HEK293 (cell line): ENCODE data around the gene RASA2.

Experiments used
- CTCF ChIA-PET: fragments of 350-600 bp; formaldehyde crosslinking; extraction: SDS; loops from one replicate; lab custom pipeline; 2021; ENCODE audit warnings: antibody characterized with exemption; lab: Yijun Ruan, JAX
- POLR2A ChIA-PET: fragments of 300-600 bp; formaldehyde crosslinking; extraction: SDS; loops from one replicate; lab custom pipeline; 2020; ENCODE audit warnings: antibody characterized with exemption, inconsistent platforms; lab: Yijun Ruan, JAX
- H3K27ac ChIP-seq: fragments of 200-500 bp; sonication (Bioruptor generic); 2 replicates; pipeline ENCODE4 v1.5.1; 2014; ENCODE audit warnings: low read depth, low read length, control low read depth, inconsistent platforms; ENCODE audit errors: extremely low read depth
- H3K36me3 ChIP-seq, 2 experiments: fragments of 200-500 bp in 1 of 2; sonication (Bioruptor generic) in 1 of 2; 1 replicate in 1 of 2; 2 replicates in 1 of 2; pipeline ENCODE4 v1.5.1; 2014 to 2017; ENCODE audit warnings: inconsistent platforms in 2 of 2, low read length in 2 of 2; ENCODE audit not compliant: control insufficient read depth in 2 of 2, insufficient read depth in 1 of 2
- H3K4me1 ChIP-seq: fragments of 200-500 bp; sonication (Bioruptor generic); 2 replicates; pipeline ENCODE4 v1.5.1; 2014; ENCODE audit warnings: mild to moderate bottlenecking, low read length, inconsistent platforms; ENCODE audit not compliant: control insufficient read depth, insufficient read depth
- H3K4me3 ChIP-seq: 2 replicates; pipeline ENCODE4 v1.5.1; 2011; ENCODE audit warnings: low read depth, mild to moderate bottlenecking, control low read depth, low read length, moderate library complexity
- H3K9me3 ChIP-seq: fragments of 200-500 bp; sonication (Bioruptor generic); 2 replicates; pipeline ENCODE4 v1.5.1; 2014; ENCODE audit warnings: low read depth, low read length, inconsistent platforms; ENCODE audit not compliant: control insufficient read depth, insufficient read depth
- EGR2 ChIP-seq: fragments of 450-650 bp; formaldehyde crosslinking; IDR thresholded peaks from 2 replicates; pipeline ENCODE4 v1.5.1; 2016; ENCODE audit warnings: low read depth, missing biosample characterization, missing genetic modification characterization
- GLI2 ChIP-seq: fragments of 450-650 bp; formaldehyde crosslinking; IDR thresholded peaks from 2 replicates; pipeline ENCODE4; 2017; ENCODE audit warnings: missing biosample characterization, missing genetic modification characterization, low read depth, borderline replicate concordance
- GLIS2 ChIP-seq: fragments of 450-650 bp; formaldehyde crosslinking; IDR thresholded peaks from 2 replicates; pipeline ENCODE4 v1.5.1; 2016; ENCODE audit warnings: missing biosample characterization, missing genetic modification characterization
- OSR2 ChIP-seq: fragments of 450-650 bp; formaldehyde crosslinking; IDR thresholded peaks from 2 replicates; pipeline ENCODE4 v1.5.1; 2016; ENCODE audit warnings: missing biosample characterization, missing genetic modification characterization
- ZBTB10 ChIP-seq: fragments of 450-650 bp; formaldehyde crosslinking; IDR thresholded peaks from 2 replicates; pipeline ENCODE4 v1.5.1; 2016; ENCODE audit warnings: missing biosample characterization, missing genetic modification characterization
- ZNF16 ChIP-seq: fragments of 450-650 bp; formaldehyde crosslinking; IDR thresholded peaks from 2 replicates; pipeline ENCODE4 v1.5.1; 2016; ENCODE audit warnings: low read depth, missing biosample characterization, missing genetic modification characterization
- ZNF175 ChIP-seq: fragments of 450-650 bp; formaldehyde crosslinking; IDR thresholded peaks from 2 replicates; pipeline ENCODE4 v1.5.1; 2016; ENCODE audit warnings: missing biosample characterization, missing genetic modification characterization
- ZNF19 ChIP-seq: fragments of 450-650 bp; formaldehyde crosslinking; IDR thresholded peaks from 2 replicates; pipeline ENCODE4; 2016; ENCODE audit warnings: missing biosample characterization, missing genetic modification characterization, low read depth
- ZNF221 ChIP-seq: fragments of 450-650 bp; formaldehyde crosslinking; IDR thresholded peaks from 2 replicates; pipeline ENCODE4 v1.5.1; 2017; ENCODE audit warnings: missing biosample characterization, missing genetic modification characterization, borderline replicate concordance
- ZNF341 ChIP-seq: fragments of 450-650 bp; formaldehyde crosslinking; IDR thresholded peaks from 2 replicates; pipeline ENCODE4; 2016; ENCODE audit warnings: low read depth, missing biosample characterization, missing genetic modification characterization
- ZNF394 ChIP-seq: fragments of 450-650 bp; formaldehyde crosslinking; IDR thresholded peaks from 2 replicates; pipeline ENCODE4 v1.5.1; 2016; ENCODE audit warnings: missing biosample characterization, missing genetic modification characterization, mild to moderate bottlenecking, moderate library complexity, borderline replicate concordance
- ZNF404 ChIP-seq: fragments of 450-650 bp; formaldehyde crosslinking; IDR thresholded peaks from 2 replicates; pipeline ENCODE4 v1.5.1; 2017; ENCODE audit warnings: missing biosample characterization, missing genetic modification characterization
- ZNF518A ChIP-seq: fragments of 450-650 bp; formaldehyde crosslinking; conservative IDR thresholded peaks from 2 replicates; pipeline ENCODE4 v1.5.1; 2016; ENCODE audit warnings: low read depth, missing biosample characterization, missing genetic modification characterization
- ZNF558 ChIP-seq: fragments of 450-650 bp; formaldehyde crosslinking; IDR thresholded peaks from 2 replicates; pipeline ENCODE4 v1.5.1; 2016; ENCODE audit warnings: missing biosample characterization, missing genetic modification characterization
- ZNF571 ChIP-seq: fragments of 450-650 bp; formaldehyde crosslinking; IDR thresholded peaks from 2 replicates; pipeline ENCODE4 v1.5.0; 2017; ENCODE audit warnings: missing biosample characterization, missing genetic modification characterization
- ZNF624 ChIP-seq: fragments of 450-650 bp; formaldehyde crosslinking; IDR thresholded peaks from 2 replicates; pipeline ENCODE4 v1.5.1; 2017; ENCODE audit warnings: missing biosample characterization, missing genetic modification characterization
- ZNF629 ChIP-seq: fragments of 450-650 bp; formaldehyde crosslinking; IDR thresholded peaks from 2 replicates; pipeline ENCODE4 v1.5.1; 2017; ENCODE audit warnings: missing biosample characterization, missing genetic modification characterization
- ZNF664 ChIP-seq: fragments of 450-650 bp; formaldehyde crosslinking; IDR thresholded peaks from 2 replicates; pipeline ENCODE4 v1.5.1; 2016; ENCODE audit warnings: missing biosample characterization, missing genetic modification characterization
- TF ChIP-seq, protein P1 (sequence below): fragments of 450-650 bp; formaldehyde crosslinking; IDR thresholded peaks from 2 replicates; pipeline ENCODE4 v1.5.0; 2017; ENCODE audit warnings: missing biosample characterization, missing genetic modification characterization, borderline replicate concordance
- TF ChIP-seq, protein P2 (sequence below): fragments of 450-650 bp; formaldehyde crosslinking; IDR thresholded peaks from 2 replicates; pipeline ENCODE4 v1.5.1; 2016; ENCODE audit warnings: missing biosample characterization, missing genetic modification characterization
- TF ChIP-seq, protein P3 (sequence below): fragments of 450-650 bp; formaldehyde crosslinking; IDR thresholded peaks from 2 replicates; pipeline ENCODE4 v1.5.1; 2016; ENCODE audit warnings: missing biosample characterization, missing genetic modification characterization, low read depth
- TF ChIP-seq, protein P4 (sequence below): fragments of 450-650 bp; formaldehyde crosslinking; IDR thresholded peaks from 2 replicates; pipeline ENCODE4 v1.5.1; 2016; ENCODE audit warnings: missing biosample characterization, missing genetic modification characterization

Gene RASA2

DNA sequence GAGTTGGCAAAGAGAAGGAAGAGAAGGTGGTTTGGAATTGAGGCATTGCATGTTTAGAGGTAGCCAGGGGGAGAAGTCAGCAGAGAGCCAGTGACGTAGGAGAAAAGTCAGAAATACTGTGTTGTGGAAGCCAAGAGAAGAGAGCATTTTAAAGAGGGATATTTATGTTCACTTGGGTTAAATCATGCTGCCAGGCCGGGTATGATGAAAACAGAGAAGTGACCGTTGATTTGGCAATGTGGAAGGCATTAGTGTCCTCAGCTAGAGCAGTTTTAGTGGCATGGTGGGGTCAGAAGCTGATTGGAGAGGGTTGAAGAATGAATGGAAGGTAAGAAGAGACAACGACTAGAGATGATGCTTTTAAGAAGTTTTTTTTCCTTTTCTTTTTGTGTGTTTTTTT, 24.5 kb downstream of the RASA2 start (continued):
- TF ChIP-seq ZBTB10 (tag by site-specific recombination) (no peak), ZNF175 (tag by site-specific recombination) (no peak), EGR2 (no peak), ZNF571 (tag by site-specific recombination) (no peak), GLIS2 (tag by site-specific recombination) (no peak), OSR2 (tag by site-specific recombination) (no peak), ZNF558 (tag by site-specific recombination) (no peak), ZNF624 (tag by site-specific recombination) (no peak), ZNF664 (tag by site-specific recombination) (no peak), ZNF629 (tag by site-specific recombination) (no peak)
- TF ChIP-seq, protein P1, sequence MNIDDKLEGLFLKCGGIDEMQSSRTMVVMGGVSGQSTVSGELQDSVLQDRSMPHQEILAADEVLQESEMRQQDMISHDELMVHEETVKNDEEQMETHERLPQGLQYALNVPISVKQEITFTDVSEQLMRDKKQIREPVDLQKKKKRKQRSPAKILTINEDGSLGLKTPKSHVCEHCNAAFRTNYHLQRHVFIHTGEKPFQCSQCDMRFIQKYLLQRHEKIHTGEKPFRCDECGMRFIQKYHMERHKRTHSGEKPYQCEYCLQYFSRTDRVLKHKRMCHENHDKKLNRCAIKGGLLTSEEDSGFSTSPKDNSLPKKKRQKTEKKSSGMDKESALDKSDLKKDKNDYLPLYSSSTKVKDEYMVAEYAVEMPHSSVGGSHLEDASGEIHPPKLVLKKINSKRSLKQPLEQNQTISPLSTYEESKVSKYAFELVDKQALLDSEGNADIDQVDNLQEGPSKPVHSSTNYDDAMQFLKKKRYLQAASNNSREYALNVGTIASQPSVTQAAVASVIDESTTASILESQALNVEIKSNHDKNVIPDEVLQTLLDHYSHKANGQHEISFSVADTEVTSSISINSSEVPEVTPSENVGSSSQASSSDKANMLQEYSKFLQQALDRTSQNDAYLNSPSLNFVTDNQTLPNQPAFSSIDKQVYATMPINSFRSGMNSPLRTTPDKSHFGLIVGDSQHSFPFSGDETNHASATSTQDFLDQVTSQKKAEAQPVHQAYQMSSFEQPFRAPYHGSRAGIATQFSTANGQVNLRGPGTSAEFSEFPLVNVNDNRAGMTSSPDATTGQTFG (tag by site-specific recombination): no peak

DNA sequence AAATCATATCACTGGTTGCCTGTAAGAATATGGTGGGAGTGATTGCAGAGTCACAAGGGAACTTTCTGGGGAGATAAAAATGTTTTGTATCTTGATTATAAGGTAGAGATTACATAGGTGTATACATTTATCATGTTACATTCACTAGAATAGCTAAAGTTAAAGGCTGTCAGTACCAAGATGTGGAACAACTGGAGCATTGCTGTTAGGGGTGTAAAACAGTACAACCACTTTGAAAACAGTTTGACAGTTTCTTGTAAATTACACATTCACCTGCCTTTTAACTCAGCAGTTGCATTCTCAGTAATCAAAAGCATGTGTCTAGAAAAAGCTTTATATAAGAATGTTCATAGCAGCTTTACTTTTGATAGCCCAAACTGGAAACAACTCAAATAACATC, 27.6 kb downstream of the RASA2 start:
- no peaks in the 10 kb centered on the region for H3K4me1 ChIP-seq
- H3K27ac ChIP-seq: no peak overlapping the region
- POLR2A ChIA-PET: interaction anchor here (1.2 kb wide), 1 partner anchor 27 kb away, joined by 4 read pairs; no protein-coding TSS in a partner anchor
- H3K9me3 ChIP-seq: no peaks in the 10 kb centered on the region
- H3K36me3 ChIP-seq: peaks cover 11 to 24% of the 10 kb centered on the region in 2 experiments; a peak in 2 of 3 replicates
- H3K4me3 ChIP-seq: no peak overlapping the region
- CTCF ChIA-PET: interaction anchor here (0.6 to 0.8 kb wide), 2 partner anchors 16 to 212 kb away, joined by 3 to 5 read pairs; no protein-coding TSS in a partner anchor
- no peak for TF ChIP-seq ZNF19 (tag by site-specific recombination)
- TF ChIP-seq, protein P2, sequence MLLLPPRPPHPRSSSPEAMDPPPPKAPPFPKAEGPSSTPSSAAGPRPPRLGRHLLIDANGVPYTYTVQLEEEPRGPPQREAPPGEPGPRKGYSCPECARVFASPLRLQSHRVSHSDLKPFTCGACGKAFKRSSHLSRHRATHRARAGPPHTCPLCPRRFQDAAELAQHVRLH: no peak
- TF ChIP-seq, protein P3, sequence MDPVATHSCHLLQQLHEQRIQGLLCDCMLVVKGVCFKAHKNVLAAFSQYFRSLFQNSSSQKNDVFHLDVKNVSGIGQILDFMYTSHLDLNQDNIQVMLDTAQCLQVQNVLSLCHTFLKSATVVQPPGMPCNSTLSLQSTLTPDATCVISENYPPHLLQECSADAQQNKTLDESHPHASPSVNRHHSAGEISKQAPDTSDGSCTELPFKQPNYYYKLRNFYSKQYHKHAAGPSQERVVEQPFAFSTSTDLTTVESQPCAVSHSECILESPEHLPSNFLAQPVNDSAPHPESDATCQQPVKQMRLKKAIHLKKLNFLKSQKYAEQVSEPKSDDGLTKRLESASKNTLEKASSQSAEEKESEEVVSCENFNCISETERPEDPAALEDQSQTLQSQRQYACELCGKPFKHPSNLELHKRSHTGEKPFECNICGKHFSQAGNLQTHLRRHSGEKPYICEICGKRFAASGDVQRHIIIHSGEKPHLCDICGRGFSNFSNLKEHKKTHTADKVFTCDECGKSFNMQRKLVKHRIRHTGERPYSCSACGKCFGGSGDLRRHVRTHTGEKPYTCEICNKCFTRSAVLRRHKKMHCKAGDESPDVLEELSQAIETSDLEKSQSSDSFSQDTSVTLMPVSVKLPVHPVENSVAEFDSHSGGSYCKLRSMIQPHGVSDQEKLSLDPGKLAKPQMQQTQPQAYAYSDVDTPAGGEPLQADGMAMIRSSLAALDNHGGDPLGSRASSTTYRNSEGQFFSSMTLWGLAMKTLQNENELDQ (tag by site-specific recombination): no peak
- no peak for TF ChIP-seq GLI2 (tag by site-specific recombination)
- no peak for TF ChIP-seq ZNF16 (tag by site-specific recombination)
- TF ChIP-seq ZNF221 (tag by site-specific recombination): no peak
- TF ChIP-seq ZNF404 (tag by site-specific recombination): no peak
- no peak for TF ChIP-seq ZNF341 (tag by site-specific recombination)
- TF ChIP-seq ZNF518A (tag by site-specific recombination): no peak
- no peak for TF ChIP-seq ZNF394 (tag by site-specific recombination)
- TF ChIP-seq, protein P4, sequence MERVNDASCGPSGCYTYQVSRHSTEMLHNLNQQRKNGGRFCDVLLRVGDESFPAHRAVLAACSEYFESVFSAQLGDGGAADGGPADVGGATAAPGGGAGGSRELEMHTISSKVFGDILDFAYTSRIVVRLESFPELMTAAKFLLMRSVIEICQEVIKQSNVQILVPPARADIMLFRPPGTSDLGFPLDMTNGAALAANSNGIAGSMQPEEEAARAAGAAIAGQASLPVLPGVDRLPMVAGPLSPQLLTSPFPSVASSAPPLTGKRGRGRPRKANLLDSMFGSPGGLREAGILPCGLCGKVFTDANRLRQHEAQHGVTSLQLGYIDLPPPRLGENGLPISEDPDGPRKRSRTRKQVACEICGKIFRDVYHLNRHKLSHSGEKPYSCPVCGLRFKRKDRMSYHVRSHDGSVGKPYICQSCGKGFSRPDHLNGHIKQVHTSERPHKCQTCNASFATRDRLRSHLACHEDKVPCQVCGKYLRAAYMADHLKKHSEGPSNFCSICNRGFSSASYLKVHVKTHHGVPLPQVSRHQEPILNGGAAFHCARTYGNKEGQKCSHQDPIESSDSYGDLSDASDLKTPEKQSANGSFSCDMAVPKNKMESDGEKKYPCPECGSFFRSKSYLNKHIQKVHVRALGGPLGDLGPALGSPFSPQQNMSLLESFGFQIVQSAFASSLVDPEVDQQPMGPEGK: no peak
- TF ChIP-seq ZNF175 (tag by site-specific recombination): no peak
